Measurements from ENCODE around the gene XRCC1.

GRCh38 chr19:43616954-43617353, 41.6 kb upstream of the XRCC1 start:
- TF ChIP-seq CTCF (conservative IDR thresholded peaks at IDR 0.05) (no peak), EZH2 (IDR thresholded peaks at IDR 0.05; ENCODE audit: low read depth) (no peak)
